ENCODE data around the gene KCNJ8.

GRCh38 chr12:21757735-21758134, 16.8 kb downstream of the KCNJ8 start:
- no peak for TF ChIP-seq CTCF (IDR thresholded peaks at IDR 0.05; ENCODE audit: insufficient read depth, low read length)
- TF ChIP-seq, protein P1, sequence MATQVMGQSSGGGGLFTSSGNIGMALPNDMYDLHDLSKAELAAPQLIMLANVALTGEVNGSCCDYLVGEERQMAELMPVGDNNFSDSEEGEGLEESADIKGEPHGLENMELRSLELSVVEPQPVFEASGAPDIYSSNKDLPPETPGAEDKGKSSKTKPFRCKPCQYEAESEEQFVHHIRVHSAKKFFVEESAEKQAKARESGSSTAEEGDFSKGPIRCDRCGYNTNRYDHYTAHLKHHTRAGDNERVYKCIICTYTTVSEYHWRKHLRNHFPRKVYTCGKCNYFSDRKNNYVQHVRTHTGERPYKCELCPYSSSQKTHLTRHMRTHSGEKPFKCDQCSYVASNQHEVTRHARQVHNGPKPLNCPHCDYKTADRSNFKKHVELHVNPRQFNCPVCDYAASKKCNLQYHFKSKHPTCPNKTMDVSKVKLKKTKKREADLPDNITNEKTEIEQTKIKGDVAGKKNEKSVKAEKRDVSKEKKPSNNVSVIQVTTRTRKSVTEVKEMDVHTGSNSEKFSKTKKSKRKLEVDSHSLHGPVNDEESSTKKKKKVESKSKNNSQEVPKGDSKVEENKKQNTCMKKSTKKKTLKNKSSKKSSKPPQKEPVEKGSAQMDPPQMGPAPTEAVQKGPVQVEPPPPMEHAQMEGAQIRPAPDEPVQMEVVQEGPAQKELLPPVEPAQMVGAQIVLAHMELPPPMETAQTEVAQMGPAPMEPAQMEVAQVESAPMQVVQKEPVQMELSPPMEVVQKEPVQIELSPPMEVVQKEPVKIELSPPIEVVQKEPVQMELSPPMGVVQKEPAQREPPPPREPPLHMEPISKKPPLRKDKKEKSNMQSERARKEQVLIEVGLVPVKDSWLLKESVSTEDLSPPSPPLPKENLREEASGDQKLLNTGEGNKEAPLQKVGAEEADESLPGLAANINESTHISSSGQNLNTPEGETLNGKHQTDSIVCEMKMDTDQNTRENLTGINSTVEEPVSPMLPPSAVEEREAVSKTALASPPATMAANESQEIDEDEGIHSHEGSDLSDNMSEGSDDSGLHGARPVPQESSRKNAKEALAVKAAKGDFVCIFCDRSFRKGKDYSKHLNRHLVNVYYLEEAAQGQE (IDR thresholded peaks at IDR 0.05; ENCODE audit: insufficient replicate concordance, low read depth), result no peak

All from HL-60 (cell line).